ENCODE data around the gene MGLL.

Gene MGLL

DNA sequence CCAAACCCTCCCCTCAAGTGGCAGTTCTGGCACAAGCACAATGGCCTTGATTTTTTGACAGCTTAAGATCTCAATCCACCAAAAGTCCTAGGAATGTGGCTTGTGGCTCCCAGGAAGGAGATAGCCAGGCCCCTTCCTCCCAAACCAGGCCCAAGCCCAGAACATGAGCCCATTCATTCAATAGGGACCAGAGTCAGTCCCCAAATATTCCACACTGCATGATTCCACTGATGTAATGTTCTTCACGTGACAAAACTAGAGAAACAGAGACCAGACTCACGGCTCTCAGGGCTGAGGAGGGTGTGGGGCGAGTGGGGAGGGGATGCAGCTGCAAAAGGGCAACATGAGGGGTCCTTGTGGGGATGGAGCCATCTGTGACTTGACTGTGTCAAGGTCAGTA, 124.0 kb downstream of the MGLL start:
- H4K8ac ChIP-seq (ENCODE audit: low read depth, low read length): no peak overlapping the region
- H3K79me1 ChIP-seq (ENCODE audit: low read length): peaks cover 2% of the 10 kb centered on the region
- no peaks in the 10 kb centered on the region for H3K36me3 ChIP-seq (ENCODE audit: control insufficient read depth in 1 of 2, insufficient read depth in 2 of 2, low read length in 2 of 2)
- no peak overlapping the region for H3K9ac ChIP-seq (ENCODE audit: low read length)
- DNase-seq: no peak
- no peak overlapping the region for H4K12ac ChIP-seq (ENCODE audit: low read depth, low read length)
- no peak overlapping the region for H3K18ac ChIP-seq (ENCODE audit: low read length)
- no peak overlapping the region for H3K27ac ChIP-seq (ENCODE audit: low read depth, low read length)
- H2BK12ac ChIP-seq (ENCODE audit: low read length): no peak overlapping the region
- peak overlapping the region; percentile 61 for H4K91ac ChIP-seq (ENCODE audit: low read depth, low read length)
- no peak overlapping the region for H2AFZ ChIP-seq (ENCODE audit: insufficient read depth, low read length, poor library complexity)
- H3K4ac ChIP-seq (ENCODE audit: low read depth, low read length): no peak overlapping the region
- WGBS (ENCODE audit: extremely low coverage, insufficient coverage, insufficient read length): no CpG with 5 or more reads among the region's 3 CpGs
- H3K23ac ChIP-seq (ENCODE audit: low read length): no peak overlapping the region
- H3K14ac ChIP-seq (ENCODE audit: low read length): no peak overlapping the region
- H3K4me2 ChIP-seq (ENCODE audit: low read length): no peak overlapping the region
- no peak overlapping the region for H3K4me3 ChIP-seq (ENCODE audit: low read depth, low read length)
- no peak overlapping the region for H2BK5ac ChIP-seq (ENCODE audit: low read depth, low read length, poor library complexity)
- H2BK120ac ChIP-seq (ENCODE audit: insufficient read depth, low read length, poor library complexity): no peak overlapping the region
- no peaks in the 10 kb centered on the region for H3K79me2 ChIP-seq (ENCODE audit: control insufficient read depth, insufficient read depth, low read length, poor library complexity)
- H3K4me1 ChIP-seq (ENCODE audit: control insufficient read depth in 1 of 2, insufficient read depth in 2 of 2, low read length in 2 of 2): peaks cover 2 to 9% of the 10 kb centered on the region in 2 experiments
- peaks cover 3% of the 10 kb centered on the region for H3K9me3 ChIP-seq (ENCODE audit: insufficient read depth, low read depth, low read length)
- H2AK5ac ChIP-seq (ENCODE audit: low read length): peak overlapping the region; percentile 6
- H3K27me3 ChIP-seq (ENCODE audit: insufficient read depth, low read length): no peaks in the 10 kb centered on the region

DNA sequence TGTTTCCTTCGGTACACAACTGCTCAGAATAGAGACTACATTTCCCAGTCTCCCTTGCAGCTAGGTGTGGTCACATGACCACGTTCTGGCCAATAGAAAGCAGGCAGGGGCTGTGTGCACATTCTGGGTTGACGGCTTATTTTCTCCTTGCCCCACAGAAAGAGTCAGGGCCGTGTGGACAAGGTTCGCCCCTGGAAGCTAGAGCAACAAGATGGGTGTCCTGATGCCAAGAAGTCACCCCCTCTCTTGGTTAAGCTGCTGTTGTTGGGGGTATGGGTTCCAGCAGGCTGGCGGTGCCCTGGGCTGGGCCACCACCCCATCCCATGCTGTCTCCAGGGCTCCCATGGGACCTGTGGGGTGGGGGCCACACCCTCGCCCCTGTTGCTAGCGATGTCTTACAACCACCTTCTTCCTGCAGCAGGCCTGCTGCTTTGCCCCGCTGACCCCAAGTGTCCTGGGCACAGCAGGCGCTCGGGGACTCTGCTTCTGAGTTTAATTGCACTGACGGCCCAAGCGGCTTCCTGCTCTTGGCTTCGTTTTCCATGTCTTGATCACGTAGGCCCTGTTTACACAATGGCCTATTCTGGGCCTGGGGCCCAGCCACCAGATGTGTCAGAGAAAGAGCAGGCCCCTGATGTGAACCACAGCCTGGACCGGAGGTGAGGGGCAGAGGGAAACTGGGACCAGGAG, 124.6 kb downstream of the MGLL start:
- H3K4me3 ChIP-seq (ENCODE audit: low read depth, low read length): no peak overlapping the region
- no peak overlapping the region for H2BK5ac ChIP-seq (ENCODE audit: low read depth, low read length, poor library complexity)
- H2AK5ac ChIP-seq (ENCODE audit: low read length): peak overlapping the region; percentile 6
- peaks cover 2% of the 10 kb centered on the region for H3K79me1 ChIP-seq (ENCODE audit: low read length)
- H2BK120ac ChIP-seq (ENCODE audit: insufficient read depth, low read length, poor library complexity): no peak overlapping the region
- peaks cover 3% of the 10 kb centered on the region for H3K9me3 ChIP-seq (ENCODE audit: insufficient read depth, low read depth, low read length)
- peak overlapping the region; percentile 61 for H4K12ac ChIP-seq (ENCODE audit: low read depth, low read length)
- peak in 1 of 2 donors; percentile 42 for DNase-seq
- H2AFZ ChIP-seq (ENCODE audit: insufficient read depth, low read length, poor library complexity): peak overlapping the region; percentile 96
- H3K18ac ChIP-seq (ENCODE audit: low read length): peak overlapping the region; percentile 53
- H2BK12ac ChIP-seq (ENCODE audit: low read length): no peak overlapping the region
- no peaks in the 10 kb centered on the region for H3K36me3 ChIP-seq (ENCODE audit: control insufficient read depth in 1 of 2, insufficient read depth in 2 of 2, low read length in 2 of 2)
- H3K4me2 ChIP-seq (ENCODE audit: low read length): peak overlapping the region; percentile 24
- peaks cover 2 to 9% of the 10 kb centered on the region in 2 experiments for H3K4me1 ChIP-seq (ENCODE audit: control insufficient read depth in 1 of 2, insufficient read depth in 2 of 2, low read length in 2 of 2)
- no peaks in the 10 kb centered on the region for H3K27me3 ChIP-seq (ENCODE audit: insufficient read depth, low read length)
- no CpG with 5 or more reads among the region's 16 CpGs for WGBS (ENCODE audit: extremely low coverage, insufficient coverage, insufficient read length)
- peak overlapping the region; percentile 25 for H3K4ac ChIP-seq (ENCODE audit: low read depth, low read length)
- peak overlapping the region; percentile 92 for H4K8ac ChIP-seq (ENCODE audit: low read depth, low read length)
- no peak overlapping the region for H3K27ac ChIP-seq (ENCODE audit: low read depth, low read length)
- peak overlapping the region; percentile 63 for H3K14ac ChIP-seq (ENCODE audit: low read length)
- H3K79me2 ChIP-seq (ENCODE audit: control insufficient read depth, insufficient read depth, low read length, poor library complexity): no peaks in the 10 kb centered on the region
- peak overlapping the region; percentile 61 for H4K91ac ChIP-seq (ENCODE audit: low read depth, low read length)
- H3K9ac ChIP-seq (ENCODE audit: low read length): no peak overlapping the region
- H3K23ac ChIP-seq (ENCODE audit: low read length): no peak overlapping the region

DNA sequence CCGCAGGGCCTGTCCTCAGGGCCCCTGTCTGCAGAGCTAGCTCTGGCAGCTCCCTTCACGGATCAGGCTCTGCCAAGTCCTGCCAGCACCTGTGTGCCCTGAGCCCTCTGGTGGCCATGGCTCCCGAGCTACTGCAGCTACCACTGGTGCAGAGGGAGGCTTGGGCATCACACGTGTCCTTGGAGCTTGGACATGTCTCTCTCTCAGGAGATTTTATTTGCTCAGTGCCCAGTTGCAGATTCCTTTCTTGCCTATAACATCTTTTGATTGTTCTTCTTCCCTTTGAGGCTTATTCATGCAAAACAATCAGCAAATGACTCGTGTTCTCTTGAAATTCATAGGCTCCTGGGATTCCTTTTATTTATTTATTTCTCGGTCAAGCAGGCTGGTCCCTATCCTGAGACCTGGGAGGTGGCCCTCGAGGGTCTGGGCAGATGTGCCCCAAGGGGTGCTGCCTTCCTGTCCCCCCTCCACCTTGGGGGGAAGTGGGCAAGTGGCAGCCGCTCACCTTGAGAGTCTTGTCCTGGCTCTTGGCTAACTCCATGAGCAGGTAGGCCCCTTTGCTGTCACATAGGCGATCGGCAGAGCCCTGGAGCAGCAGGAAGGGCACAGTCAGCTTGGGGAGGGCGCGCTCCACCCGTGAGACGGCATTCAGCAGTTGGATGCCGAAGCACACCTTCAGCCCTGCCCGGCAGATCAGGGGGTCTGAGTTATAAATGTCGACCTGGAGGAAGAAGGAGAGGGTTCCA, 127.7 kb downstream of the MGLL start:
- H3K4me2 ChIP-seq (ENCODE audit: low read length): no peak overlapping the region
- WGBS (ENCODE audit: extremely low coverage, insufficient coverage, insufficient read length): no CpG with 5 or more reads among the region's 17 CpGs
- DNase-seq: peak in 1 of 2 donors; percentile 35
- H4K12ac ChIP-seq (ENCODE audit: low read depth, low read length): no peak overlapping the region
- no peak overlapping the region for H3K4me3 ChIP-seq (ENCODE audit: low read depth, low read length)
- no peaks in the 10 kb centered on the region for H3K36me3 ChIP-seq (ENCODE audit: control insufficient read depth in 1 of 2, insufficient read depth in 2 of 2, low read length in 2 of 2)
- peaks cover 11 to 27% of the 10 kb centered on the region in 2 experiments for H3K4me1 ChIP-seq (ENCODE audit: control insufficient read depth in 1 of 2, insufficient read depth in 2 of 2, low read length in 2 of 2)
- no peak overlapping the region for H3K14ac ChIP-seq (ENCODE audit: low read length)
- peaks cover 13% of the 10 kb centered on the region for H3K79me1 ChIP-seq (ENCODE audit: low read length)
- no peak overlapping the region for H4K91ac ChIP-seq (ENCODE audit: low read depth, low read length)
- peaks cover under 1% of the 10 kb centered on the region for H3K79me2 ChIP-seq (ENCODE audit: control insufficient read depth, insufficient read depth, low read length, poor library complexity)
- no peak overlapping the region for H2BK5ac ChIP-seq (ENCODE audit: low read depth, low read length, poor library complexity)
- no peaks in the 10 kb centered on the region for H3K27me3 ChIP-seq (ENCODE audit: insufficient read depth, low read length)
- no peak overlapping the region for H2BK12ac ChIP-seq (ENCODE audit: low read length)
- H2AFZ ChIP-seq (ENCODE audit: insufficient read depth, low read length, poor library complexity): no peak overlapping the region
- H4K8ac ChIP-seq (ENCODE audit: low read depth, low read length): no peak overlapping the region
- H3K18ac ChIP-seq (ENCODE audit: low read length): no peak overlapping the region
- no peak overlapping the region for H3K9ac ChIP-seq (ENCODE audit: low read length)
- H2BK120ac ChIP-seq (ENCODE audit: insufficient read depth, low read length, poor library complexity): no peak overlapping the region
- H2AK5ac ChIP-seq (ENCODE audit: low read length): no peak overlapping the region
- no peak overlapping the region for H3K27ac ChIP-seq (ENCODE audit: low read depth, low read length)
- no peaks in the 10 kb centered on the region for H3K9me3 ChIP-seq (ENCODE audit: insufficient read depth, low read depth, low read length)
- H3K4ac ChIP-seq (ENCODE audit: low read depth, low read length): no peak overlapping the region
- H3K23ac ChIP-seq (ENCODE audit: low read length): no peak overlapping the region

DNA sequence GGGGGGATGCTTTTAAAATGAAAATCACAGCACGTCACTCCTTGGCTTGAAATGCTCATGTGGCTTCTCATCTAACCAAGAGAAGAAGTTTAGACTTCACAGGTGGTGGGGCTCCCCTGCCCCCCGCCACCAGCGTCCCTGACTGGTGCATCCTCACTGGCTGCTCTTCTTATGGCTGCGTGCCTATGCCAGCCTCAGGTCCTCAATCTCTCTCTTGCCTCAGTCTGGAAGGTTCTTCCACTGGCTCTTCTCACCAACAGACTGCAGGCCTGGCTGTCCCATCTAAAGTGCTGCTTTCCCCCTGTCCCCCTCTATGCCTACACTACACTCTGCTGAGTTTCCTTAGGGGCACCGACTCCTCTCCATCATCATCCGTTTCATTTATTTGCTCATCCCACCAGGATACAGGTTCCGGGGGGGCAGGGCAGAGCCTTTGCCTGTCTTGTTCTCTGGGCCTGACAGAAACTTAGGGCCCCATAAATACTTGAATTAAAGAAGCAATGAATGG, 128.9 kb downstream of the MGLL start:
- H3K18ac ChIP-seq (ENCODE audit: low read length): no peak overlapping the region
- no peaks in the 10 kb centered on the region for H3K27me3 ChIP-seq (ENCODE audit: insufficient read depth, low read length)
- no peak overlapping the region for H3K27ac ChIP-seq (ENCODE audit: low read depth, low read length)
- H2BK5ac ChIP-seq (ENCODE audit: low read depth, low read length, poor library complexity): no peak overlapping the region
- H3K36me3 ChIP-seq (ENCODE audit: control insufficient read depth in 1 of 2, insufficient read depth in 2 of 2, low read length in 2 of 2): no peaks in the 10 kb centered on the region
- H3K4me2 ChIP-seq (ENCODE audit: low read length): no peak overlapping the region
- WGBS (ENCODE audit: extremely low coverage, insufficient coverage, insufficient read length): no CpG with 5 or more reads among the region's 7 CpGs
- H3K9me3 ChIP-seq (ENCODE audit: insufficient read depth, low read depth, low read length): no peaks in the 10 kb centered on the region
- H4K91ac ChIP-seq (ENCODE audit: low read depth, low read length): no peak overlapping the region
- H3K79me2 ChIP-seq (ENCODE audit: control insufficient read depth, insufficient read depth, low read length, poor library complexity): peaks cover 3% of the 10 kb centered on the region
- peaks cover 16 to 37% of the 10 kb centered on the region in 2 experiments for H3K4me1 ChIP-seq (ENCODE audit: control insufficient read depth in 1 of 2, insufficient read depth in 2 of 2, low read length in 2 of 2)
- H3K4ac ChIP-seq (ENCODE audit: low read depth, low read length): no peak overlapping the region
- H3K14ac ChIP-seq (ENCODE audit: low read length): no peak overlapping the region
- no peak overlapping the region for H3K23ac ChIP-seq (ENCODE audit: low read length)
- no peak for DNase-seq
- no peak overlapping the region for H2AFZ ChIP-seq (ENCODE audit: insufficient read depth, low read length, poor library complexity)
- no peak overlapping the region for H3K4me3 ChIP-seq (ENCODE audit: low read depth, low read length)
- no peak overlapping the region for H4K12ac ChIP-seq (ENCODE audit: low read depth, low read length)
- no peak overlapping the region for H2BK12ac ChIP-seq (ENCODE audit: low read length)
- no peak overlapping the region for H3K9ac ChIP-seq (ENCODE audit: low read length)
- H4K8ac ChIP-seq (ENCODE audit: low read depth, low read length): no peak overlapping the region
- no peak overlapping the region for H2BK120ac ChIP-seq (ENCODE audit: insufficient read depth, low read length, poor library complexity)
- H2AK5ac ChIP-seq (ENCODE audit: low read length): no peak overlapping the region
- peaks cover 18% of the 10 kb centered on the region for H3K79me1 ChIP-seq (ENCODE audit: low read length)

Data from trophoblast cell (in vitro differentiated cells and primary cell).